MG63 (cell line): ENCODE measurements around the gene LDLRAD3. TPM values are rescaled to one million over a fixed set of nuclear protein-coding genes. Genes with fewer than 3 reads are reported as not detected.

Source experiments
- DNase-seq: peaks from one replicate; pipeline ENCODE4 v3.0.0-alpha.2; 2020
- H3K27me3 ChIP-seq: fragments of 250-450 bp; sonication (Bioruptor Pico); 2 replicates; pipeline ENCODE4 v1.5.1; 2020; ENCODE audit warnings: mild to moderate bottlenecking, moderate library complexity
- H3K36me3 ChIP-seq: fragments of 250-450 bp; sonication (Bioruptor Pico); 2 replicates; pipeline ENCODE4 v1.5.1; 2020; ENCODE audit warnings: mild to moderate bottlenecking, moderate library complexity
- H3K4me3 ChIP-seq: fragments of 250-450 bp; sonication (Bioruptor Pico); 2 replicates; pipeline ENCODE4 v1.5.1; 2020; ENCODE audit warnings: mild to moderate bottlenecking, moderate library complexity
- H3K9me3 ChIP-seq: fragments of 250-450 bp; sonication (Bioruptor Pico); 2 replicates; pipeline ENCODE4 v1.5.1; 2020; ENCODE audit warnings: mild to moderate bottlenecking, moderate library complexity
- total RNA-seq: library from RNA; depleted of rRNA; stranded (reverse); fragments of >200 nt; shearing (Covaris generic); gene quantifications from 2 replicates; pipeline ENCODE4 v1.2.3, GENCODE V29; 2014; ENCODE audit warnings: low replicate concordance

Gene LDLRAD3
- total RNA-seq, 1 experiment from 2014 or later, result 1.6 TPM

DNA sequence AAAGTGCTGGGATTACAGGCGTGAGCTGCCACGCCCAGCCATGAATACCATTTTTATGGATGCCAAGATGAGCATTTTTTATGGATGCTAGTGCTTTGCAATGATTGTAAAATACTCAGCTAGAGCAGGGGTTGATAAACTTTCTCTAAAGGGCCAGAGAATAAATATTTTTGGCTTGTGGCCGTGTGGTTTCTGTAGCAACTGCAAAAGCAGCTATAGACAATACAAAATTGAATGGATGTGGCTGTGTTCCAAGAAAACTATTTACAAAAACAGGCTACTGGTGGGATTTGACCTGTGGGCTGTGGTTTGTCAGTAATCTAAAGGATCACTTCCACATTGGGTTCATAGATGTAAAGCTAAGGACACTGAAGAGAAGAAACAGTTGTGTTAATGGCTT is 289.3 kb downstream of the LDLRAD3 start:
- peak; percentile 8 for DNase-seq
- Histone ChIP-seq H3K9me3 (no peaks in the 10 kb centered on the region), H3K36me3 (no peaks in the 10 kb centered on the region)

DNA sequence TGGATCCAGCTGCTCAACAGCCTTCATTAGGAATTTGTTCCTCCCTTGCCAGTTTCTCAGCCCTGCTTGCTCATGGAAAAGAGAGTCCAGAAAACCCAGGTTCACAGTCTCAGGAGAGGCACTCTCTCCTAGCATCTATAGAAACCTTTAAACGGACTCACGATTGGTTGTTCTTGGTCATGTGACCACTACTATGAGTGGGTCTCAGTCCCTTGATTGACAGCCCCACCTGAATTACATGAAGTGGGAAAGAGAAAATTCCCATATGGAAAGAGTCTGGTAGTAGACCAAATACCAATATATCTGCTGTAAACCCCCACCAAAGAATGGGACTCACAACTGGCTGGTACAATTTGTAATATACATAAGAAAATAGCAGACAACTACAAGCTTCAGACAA is 291.0 kb downstream of the LDLRAD3 start:
- DNase-seq, result no peak
- no peaks in the 10 kb centered on the region for H3K27me3 ChIP-seq
- H3K4me3 ChIP-seq, result no peak overlapping the region

More for the DNA sequence above, 289.3 kb downstream of the LDLRAD3 start:
- Histone ChIP-seq H3K27me3 (no peaks in the 10 kb centered on the region), H3K4me3 (no peak overlapping the region)

DNA sequence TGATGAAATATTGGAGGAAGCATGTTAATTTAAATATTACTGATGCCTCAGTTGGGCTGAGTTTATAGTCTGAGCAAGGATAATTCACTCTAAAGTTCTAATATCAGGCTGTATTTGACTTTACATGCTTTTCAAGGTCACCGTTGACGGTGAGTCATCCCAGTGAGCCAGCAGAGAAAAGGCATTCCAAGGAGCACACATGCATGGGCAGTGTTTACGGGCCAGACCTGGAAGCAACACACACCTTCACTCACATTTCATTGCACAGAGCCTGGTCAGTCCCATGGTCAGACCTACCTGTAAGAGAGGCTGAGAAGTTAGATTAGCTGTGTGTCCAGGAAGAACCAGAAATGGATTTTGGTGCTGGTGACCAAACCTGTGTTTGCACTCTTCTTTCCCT is 291.9 kb downstream of the LDLRAD3 start:
- no peak for DNase-seq
- H3K4me3 ChIP-seq, result no peak overlapping the region
- no peaks in the 10 kb centered on the region for H3K36me3 ChIP-seq
- no peaks in the 10 kb centered on the region for H3K27me3 ChIP-seq
- H3K9me3 ChIP-seq, result no peaks in the 10 kb centered on the region

More for the DNA sequence above, 291.0 kb downstream of the LDLRAD3 start:
- Histone ChIP-seq H3K36me3 (no peaks in the 10 kb centered on the region), H3K9me3 (no peaks in the 10 kb centered on the region)

DNA sequence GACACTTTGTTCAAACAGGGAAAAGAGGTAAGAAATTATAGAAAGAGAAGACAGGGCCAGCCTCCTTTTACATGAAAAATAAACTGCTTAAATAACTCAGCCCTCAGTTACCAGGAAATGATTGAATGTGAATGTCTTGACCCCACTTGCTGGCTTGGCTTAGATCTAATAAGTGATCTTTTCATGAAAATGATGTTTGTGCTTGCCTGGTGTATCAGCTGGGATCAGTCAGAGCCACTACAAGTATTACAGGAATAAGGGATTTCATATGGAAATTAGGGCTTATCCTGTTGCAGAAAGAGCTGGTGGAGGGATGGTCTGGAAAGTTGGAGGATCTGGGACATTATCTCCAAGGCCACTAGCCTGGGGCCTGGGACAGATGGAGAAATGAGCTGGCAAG is 293.5 kb downstream of the LDLRAD3 start:
- Histone ChIP-seq H3K4me3 (no peak overlapping the region), H3K9me3 (no peaks in the 10 kb centered on the region), H3K27me3 (no peaks in the 10 kb centered on the region), H3K36me3 (no peaks in the 10 kb centered on the region)
- DNase-seq, result no peak

DNA sequence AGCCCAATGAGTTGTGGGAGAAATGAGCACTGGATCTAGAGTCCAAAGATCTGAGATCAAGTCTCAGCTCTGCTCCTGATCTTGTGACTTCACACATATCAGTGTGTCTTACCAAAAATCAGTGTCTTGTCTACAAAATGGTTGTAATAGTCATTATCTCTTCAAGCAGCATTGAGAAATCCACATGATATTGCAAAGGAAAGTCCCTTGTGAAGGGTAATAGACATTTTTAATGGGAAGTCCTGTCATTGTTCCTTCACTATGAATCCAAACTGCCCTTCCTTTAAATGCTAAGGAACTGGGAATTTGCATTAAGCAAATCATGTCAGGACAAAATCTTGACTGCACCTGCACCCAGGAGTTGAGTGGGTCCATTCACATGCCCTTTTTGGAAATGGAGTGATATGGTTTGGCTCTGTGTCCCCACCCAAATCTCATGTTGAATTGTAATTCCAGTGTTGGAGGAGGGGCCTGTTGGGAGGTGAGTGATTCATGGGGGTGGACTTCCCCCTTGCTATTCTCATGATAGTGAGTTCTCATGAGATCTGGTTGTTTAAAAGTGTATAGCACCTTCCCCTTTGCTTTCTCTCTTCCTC is 294.3 kb downstream of the LDLRAD3 start:
- Histone ChIP-seq H3K27me3 (no peaks in the 10 kb centered on the region), H3K4me3 (no peak overlapping the region), H3K36me3 (no peaks in the 10 kb centered on the region), H3K9me3 (no peaks in the 10 kb centered on the region)
- DNase-seq, result no peak

DNA sequence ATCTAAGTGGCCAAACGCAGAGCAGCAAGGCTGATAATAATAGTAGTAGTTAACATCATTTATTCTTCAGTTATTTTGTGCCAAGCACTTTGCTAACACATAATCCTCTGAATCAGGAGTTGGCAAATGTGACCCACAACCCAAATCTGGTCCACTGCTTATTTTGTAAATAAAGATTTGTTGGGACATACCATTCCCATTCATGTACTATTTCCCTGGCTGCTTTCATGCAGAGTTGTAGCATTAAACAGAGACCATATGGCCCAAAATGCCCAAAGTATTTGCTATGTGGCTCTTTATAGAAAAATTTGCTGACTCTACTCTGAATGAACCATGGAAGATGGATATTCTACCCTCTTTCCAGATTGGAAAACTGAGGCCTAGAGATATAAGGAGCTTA is 295.0 kb downstream of the LDLRAD3 start:
- Histone ChIP-seq H3K9me3 (no peaks in the 10 kb centered on the region), H3K4me3 (no peak overlapping the region), H3K27me3 (no peaks in the 10 kb centered on the region), H3K36me3 (no peaks in the 10 kb centered on the region)
- DNase-seq, result peak; percentile 63

DNA sequence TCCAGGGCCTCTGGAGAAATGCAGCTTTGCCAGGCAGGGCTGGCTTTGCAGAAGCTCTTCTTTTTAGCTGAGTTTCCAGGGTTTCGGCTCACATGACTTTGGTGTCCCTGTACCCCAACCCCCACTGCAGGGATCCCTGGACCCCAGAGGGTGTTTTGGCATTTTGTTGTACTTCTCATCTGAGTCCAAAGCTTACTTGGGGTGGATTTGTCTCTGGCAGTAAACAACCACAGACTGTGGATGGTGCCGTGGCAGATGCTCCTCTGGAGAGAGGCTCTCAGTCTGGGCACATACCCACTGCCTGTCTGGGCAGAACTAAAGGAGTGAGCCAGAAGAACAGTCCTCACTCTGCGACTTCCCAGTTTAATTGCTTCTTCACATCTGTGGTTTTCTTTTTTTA is 295.8 kb downstream of the LDLRAD3 start:
- DNase-seq, result no peak
- no peaks in the 10 kb centered on the region for H3K27me3 ChIP-seq
- H3K36me3 ChIP-seq, result no peaks in the 10 kb centered on the region
- no peak overlapping the region for H3K4me3 ChIP-seq
- H3K9me3 ChIP-seq, result no peaks in the 10 kb centered on the region

DNA sequence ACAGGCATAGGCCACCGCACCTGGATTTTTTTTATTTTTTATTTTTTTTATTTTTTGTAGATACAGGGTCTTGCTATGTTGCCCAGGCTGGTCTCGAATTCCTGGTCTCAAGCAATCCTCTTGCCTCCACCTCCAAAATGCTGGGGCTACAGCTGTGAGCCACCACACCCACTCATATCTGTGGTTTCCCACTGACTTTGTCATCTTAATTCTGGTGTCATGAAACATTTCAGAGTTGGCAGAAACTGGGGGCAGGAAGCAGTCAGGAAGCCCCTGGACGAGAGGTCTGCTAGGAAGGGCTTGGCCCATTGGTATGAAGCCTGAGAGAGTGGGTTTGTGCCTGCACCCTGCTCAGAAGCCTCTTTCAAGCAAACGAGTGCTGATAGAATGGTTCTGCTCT is 296.3 kb downstream of the LDLRAD3 start:
- Histone ChIP-seq H3K9me3 (no peaks in the 10 kb centered on the region), H3K27me3 (no peaks in the 10 kb centered on the region), H3K36me3 (no peaks in the 10 kb centered on the region), H3K4me3 (no peak overlapping the region)
- no peak for DNase-seq

DNA sequence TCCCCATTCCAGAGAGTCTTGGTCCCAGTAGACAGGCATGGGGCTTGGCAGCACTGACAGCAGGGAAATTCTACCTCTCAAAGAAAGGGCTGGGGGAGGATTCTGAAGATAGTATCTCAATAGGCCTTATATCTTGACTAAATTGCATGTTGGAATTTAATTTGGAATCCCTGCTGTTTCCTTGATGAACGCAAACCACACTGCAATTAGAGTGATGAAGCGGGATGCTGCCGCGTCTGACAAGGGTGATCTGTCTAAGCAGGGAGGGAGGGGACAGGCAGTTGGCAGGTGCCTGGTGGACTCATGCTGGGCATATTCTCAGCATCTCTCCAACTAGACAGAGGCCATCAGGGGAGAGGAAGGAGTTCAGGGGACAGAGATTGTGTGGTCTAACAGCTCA is 296.9 kb downstream of the LDLRAD3 start:
- DNase-seq, result no peak

DNA sequence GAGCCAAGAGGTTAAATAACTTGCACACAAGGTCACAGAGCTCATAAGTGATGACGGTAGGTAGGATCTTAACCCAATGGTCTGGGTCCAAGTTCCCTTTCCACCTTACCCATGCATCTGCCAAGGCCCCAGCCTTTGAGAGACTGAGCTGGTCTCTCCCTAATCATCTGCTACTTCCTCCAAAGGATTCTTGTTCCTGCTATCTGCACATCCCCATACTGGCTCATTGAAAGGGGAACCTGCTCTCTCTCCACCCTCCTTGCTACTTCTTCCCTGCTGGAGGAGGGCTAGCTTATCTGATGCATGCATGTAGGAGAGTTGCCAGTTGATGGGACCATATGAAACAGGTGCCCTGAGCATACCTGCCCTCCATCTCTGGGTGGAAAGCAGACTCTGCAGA is 297.6 kb downstream of the LDLRAD3 start:
- no peaks in the 10 kb centered on the region for H3K9me3 ChIP-seq
- no peak for DNase-seq
- no peaks in the 10 kb centered on the region for H3K27me3 ChIP-seq
- no peaks in the 10 kb centered on the region for H3K36me3 ChIP-seq
- H3K4me3 ChIP-seq, result no peak overlapping the region

More for the DNA sequence above, 296.9 kb downstream of the LDLRAD3 start:
- Histone ChIP-seq H3K4me3 (no peak overlapping the region), H3K27me3 (no peaks in the 10 kb centered on the region), H3K9me3 (no peaks in the 10 kb centered on the region), H3K36me3 (no peaks in the 10 kb centered on the region)

DNA sequence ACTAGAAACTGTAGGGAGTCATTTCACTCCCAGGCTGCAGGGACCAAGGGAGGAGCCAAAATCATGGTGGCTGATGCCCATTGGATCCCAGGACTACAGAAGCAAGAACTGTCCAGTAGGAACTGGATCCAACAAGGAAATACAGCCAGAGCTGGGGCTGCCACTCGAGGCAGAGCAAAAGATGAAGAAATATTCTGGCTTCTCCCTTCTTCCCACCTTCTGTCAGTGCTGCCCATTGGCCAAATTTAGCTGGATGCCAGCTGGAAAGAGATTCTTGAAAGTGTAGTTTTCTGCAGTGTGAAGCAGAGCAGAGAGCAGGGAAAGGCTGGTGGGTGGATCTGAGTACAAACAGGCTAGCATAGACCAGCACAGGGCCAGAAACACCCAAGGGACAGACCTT is 299.8 kb downstream of the LDLRAD3 start:
- Histone ChIP-seq H3K36me3 (no peaks in the 10 kb centered on the region), H3K27me3 (no peaks in the 10 kb centered on the region), H3K4me3 (no peak overlapping the region), H3K9me3 (no peaks in the 10 kb centered on the region)
- no peak for DNase-seq

DNA sequence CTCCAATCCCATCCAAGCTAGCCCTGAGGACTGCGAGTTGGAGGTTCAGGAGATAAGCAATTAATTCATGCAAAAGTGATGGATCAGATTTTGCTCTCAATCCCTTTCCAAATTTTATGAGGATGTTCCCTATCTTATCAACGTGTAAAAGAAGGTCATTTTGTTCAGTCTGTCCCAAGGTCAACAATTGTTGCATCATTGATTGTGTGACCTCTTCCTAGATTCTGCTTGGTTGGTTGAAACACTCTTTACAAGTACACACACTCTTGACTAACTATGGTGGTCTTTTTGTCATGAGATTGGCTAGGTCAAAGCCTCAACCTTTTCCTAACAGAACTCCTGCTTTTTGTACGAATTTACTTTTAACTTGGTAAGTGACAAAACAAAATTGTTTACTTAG is 303.6 kb downstream of the LDLRAD3 start:
- Histone ChIP-seq H3K36me3 (no peaks in the 10 kb centered on the region), H3K4me3 (no peak overlapping the region), H3K9me3 (no peaks in the 10 kb centered on the region; the same call in none of the 2 replicates), H3K27me3 (no peaks in the 10 kb centered on the region)
- DNase-seq, result no peak

DNA sequence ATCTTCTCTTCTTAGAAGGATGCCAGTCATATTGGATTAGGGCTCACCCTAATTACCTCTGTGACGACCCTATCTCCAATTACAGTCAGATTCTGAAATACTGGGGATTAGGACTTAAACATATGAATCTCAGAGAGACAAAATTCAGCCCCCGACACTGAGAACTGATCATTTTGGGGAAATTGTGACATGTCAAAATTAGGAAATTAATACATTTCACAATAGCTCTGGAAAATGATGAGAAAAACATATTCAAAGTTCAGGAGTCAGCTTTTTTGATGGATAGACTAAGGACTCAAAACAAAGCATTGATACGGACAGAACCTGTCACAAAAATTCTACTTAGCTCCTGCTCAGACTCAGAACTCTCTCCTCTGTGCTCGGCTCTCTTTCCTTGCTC is 304.6 kb downstream of the LDLRAD3 start:
- Histone ChIP-seq H3K9me3 (no peaks in the 10 kb centered on the region; the same call in none of the 2 replicates), H3K36me3 (no peaks in the 10 kb centered on the region), H3K4me3 (no peak overlapping the region), H3K27me3 (no peaks in the 10 kb centered on the region)
- no peak for DNase-seq

DNA sequence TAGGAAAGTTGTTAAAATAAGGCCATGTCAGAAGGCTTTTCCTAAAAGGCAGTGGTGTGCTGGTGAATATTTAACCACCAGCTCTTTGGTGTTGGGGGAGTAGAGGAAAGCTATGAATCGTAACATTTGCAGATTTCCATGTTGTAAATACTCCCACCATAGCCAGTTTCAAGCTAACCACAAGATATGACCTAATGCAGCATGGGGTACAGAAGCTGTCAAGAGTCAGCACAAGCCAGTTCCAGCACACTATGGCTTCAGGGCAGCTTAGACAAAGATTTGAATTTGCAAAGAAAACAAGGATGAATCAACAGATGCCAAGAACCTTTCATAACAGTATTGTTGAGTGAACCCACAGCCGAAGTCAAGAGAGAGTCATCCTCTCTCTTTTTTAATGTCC is 305.4 kb downstream of the LDLRAD3 start:
- H3K4me3 ChIP-seq, result no peak overlapping the region
- DNase-seq, result peak; percentile 82
- no peaks in the 10 kb centered on the region for H3K27me3 ChIP-seq

DNA sequence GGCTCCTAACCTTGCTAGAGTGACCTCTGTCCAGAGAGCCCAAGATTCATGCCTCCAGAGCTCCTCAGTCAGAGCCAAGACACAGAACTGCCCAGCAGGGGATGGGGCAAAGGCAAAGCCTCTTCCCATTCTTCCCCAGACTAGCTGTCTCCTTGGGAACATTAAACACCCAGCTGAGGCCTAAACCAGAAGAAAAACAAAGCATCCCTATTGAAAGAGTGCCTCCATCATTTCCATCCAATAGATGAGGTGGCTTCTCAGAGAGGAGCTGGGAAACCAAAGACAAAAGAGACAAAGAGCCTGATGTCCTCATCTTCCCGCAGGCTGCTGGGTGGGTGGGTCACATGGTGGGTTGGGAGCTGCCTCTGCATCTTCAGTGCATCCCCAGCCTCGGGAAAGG is 308.0 kb downstream of the LDLRAD3 start:
- no peak overlapping the region for H3K4me3 ChIP-seq
- peak; percentile 55 for DNase-seq
- H3K9me3 ChIP-seq, result peaks cover 3% of the 10 kb centered on the region
- no peaks in the 10 kb centered on the region for H3K36me3 ChIP-seq
- no peaks in the 10 kb centered on the region for H3K27me3 ChIP-seq

More for the DNA sequence above, 305.4 kb downstream of the LDLRAD3 start:
- no peaks in the 10 kb centered on the region for H3K36me3 ChIP-seq
- no peaks in the 10 kb centered on the region; the same call in none of the 2 replicates for H3K9me3 ChIP-seq

DNA sequence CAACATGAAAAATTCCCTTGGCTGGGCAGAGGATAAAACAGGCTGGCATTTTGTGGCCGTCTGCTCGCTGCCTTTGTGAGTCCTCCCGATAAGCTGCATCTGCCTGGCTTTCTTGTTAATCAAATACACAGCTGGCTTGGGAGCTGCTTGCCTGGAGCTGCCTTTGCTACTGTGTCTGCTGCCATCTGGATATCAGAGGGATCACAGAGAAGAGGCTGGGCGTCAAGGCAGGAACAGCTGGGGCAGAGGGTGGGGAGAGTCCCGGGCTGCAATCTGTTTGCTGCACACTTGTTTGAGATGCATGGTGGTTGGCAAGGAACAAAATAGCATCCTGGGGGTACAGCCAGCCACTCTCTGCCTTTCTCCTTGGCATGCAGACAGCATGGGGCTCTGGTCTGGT is 309.4 kb downstream of the LDLRAD3 start:
- peak; percentile 15 for DNase-seq
- no peaks in the 10 kb centered on the region for H3K36me3 ChIP-seq

DNA sequence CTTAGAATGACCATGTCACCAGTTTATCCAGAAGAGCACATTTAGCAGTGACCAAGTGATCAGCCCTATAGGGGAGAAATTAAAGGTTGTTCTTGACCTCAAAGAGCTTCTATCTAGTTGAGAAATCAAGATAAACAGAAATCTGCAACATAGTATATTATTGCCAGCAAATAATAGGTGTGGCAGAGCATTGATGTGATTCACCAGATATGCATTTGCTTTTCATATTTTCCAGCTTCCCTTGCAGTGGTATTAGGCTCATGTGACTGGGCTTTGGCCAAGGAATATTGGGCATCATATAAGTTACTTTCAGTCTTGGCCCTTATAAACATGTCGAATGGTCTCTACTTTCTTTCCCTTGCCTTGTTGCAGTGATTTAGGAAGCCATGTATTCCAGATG is 310.9 kb downstream of the LDLRAD3 start:
- peak; percentile 45 for DNase-seq
- Histone ChIP-seq H3K36me3 (no peaks in the 10 kb centered on the region), H3K4me3 (no peak overlapping the region), H3K9me3 (peaks cover 3% of the 10 kb centered on the region), H3K27me3 (0 out of 2 replicates have a peak, but pooled peaks cover 2% of the 10 kb centered on the region)

More for the DNA sequence above, 309.4 kb downstream of the LDLRAD3 start:
- Histone ChIP-seq H3K9me3 (peaks cover 3% of the 10 kb centered on the region), H3K4me3 (no peak overlapping the region), H3K27me3 (no peaks in the 10 kb centered on the region)

DNA sequence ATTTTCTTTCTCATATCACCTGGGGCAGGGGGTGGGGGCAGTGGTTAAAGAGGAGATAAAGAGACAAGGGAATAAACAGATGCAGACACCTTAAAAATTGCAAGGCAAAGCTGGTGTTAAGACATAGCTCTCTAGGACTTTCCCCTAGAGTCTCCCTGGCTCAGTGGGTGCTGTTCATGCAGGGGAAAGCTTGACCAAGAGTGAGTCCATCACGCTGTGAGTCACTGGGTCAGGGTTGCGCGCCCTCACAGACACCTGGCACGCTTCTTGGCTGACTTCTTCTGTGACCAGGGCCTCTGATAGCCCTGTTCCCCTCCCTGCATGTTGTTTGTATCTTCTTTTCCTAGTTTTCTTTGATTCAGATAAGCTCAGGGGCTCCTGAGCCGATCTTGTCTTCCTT is 313.5 kb downstream of the LDLRAD3 start:
- 0 out of 2 replicates have a peak, but pooled peaks cover 2% of the 10 kb centered on the region for H3K27me3 ChIP-seq
- peaks cover 3% of the 10 kb centered on the region; the same call in 1 of the 2 replicates for H3K9me3 ChIP-seq
- DNase-seq, result peak; percentile 66
- H3K36me3 ChIP-seq, result no peaks in the 10 kb centered on the region
- H3K4me3 ChIP-seq, result no peak overlapping the region
